H1 (cell line): ENCODE measurements around the gene PPP4R4.
"Not testable (repeated sequence)": the region's sequence is repeated elsewhere in the genome, so short reads cannot be mapped to it uniquely, and the experiment has no call there.

Experiments used
- EZH2 ChIP-seq: fragments of 200-600 bp; sonication (generic); IDR thresholded peaks from 2 replicates; pipeline ENCODE4 v1.7.1; 2012; ENCODE audit warnings: low read depth, mild to moderate bottlenecking, moderate library complexity, low read length, inconsistent platforms; ENCODE audit not compliant: severe bottlenecking
- FOSL1 ChIP-seq: IDR thresholded peaks from 2 replicates; pipeline ENCODE4 v1.6.1; 2011; ENCODE audit warnings: mild to moderate bottlenecking, low read depth, low read length, moderate library complexity; ENCODE audit not compliant: insufficient read depth
- HDAC6 ChIP-seq: IDR thresholded peaks from one replicate; pipeline ENCODE4 v1.7.1; 2012; ENCODE audit warnings: low read depth, mild to moderate bottlenecking, inconsistent platforms, low read length, moderate library complexity
- POLR2AphosphoS5 ChIP-seq: IDR thresholded peaks from 2 replicates; pipeline ENCODE4 v1.6.1; 2011; ENCODE audit warnings: low read depth, low read length
- SP1 ChIP-seq: IDR thresholded peaks from 2 replicates; pipeline ENCODE4 v1.6.1; 2011; ENCODE audit warnings: low read depth, low read length
- TF ChIP-seq, protein P1 (sequence below), 3 experiments: IDR thresholded peaks; 1 replicate in 2 of 3; 2 replicates in 1 of 3; pipeline versions ENCODE4 v1.5.1 to v1.6.1; 2011; ENCODE audit warnings: low read length in 3 of 3, mild to moderate bottlenecking in 3 of 3, inconsistent platforms in 2 of 3, low read depth in 1 of 3, moderate library complexity in 1 of 3; ENCODE audit not compliant: insufficient read depth in 1 of 3; ENCODE audit errors: control extremely low read depth in 1 of 3
- TF ChIP-seq, protein P2 (sequence below): IDR thresholded peaks from 2 replicates; pipeline ENCODE4 v1.6.1; 2011; ENCODE audit warnings: low read length, improper control_type of control experiment

DNA sequence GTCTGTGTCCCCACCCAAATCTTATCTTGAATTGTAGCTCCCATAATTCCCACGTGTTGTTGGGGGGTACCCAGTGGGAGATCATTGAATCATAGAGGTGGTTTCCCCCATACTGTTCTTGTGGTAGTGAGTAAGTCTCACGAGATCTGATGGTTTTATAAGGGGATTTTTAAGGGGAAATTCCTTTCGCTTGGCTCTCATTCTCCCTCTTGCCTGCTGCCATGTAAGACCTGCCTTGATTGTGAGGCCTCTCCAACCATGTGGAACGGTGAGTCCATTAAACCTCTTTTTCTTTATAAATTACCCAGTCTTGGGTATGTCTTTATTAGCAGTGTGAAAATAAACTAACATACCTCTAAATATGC is 122.0 kb downstream of the PPP4R4 start:
- TF ChIP-seq, protein P1, sequence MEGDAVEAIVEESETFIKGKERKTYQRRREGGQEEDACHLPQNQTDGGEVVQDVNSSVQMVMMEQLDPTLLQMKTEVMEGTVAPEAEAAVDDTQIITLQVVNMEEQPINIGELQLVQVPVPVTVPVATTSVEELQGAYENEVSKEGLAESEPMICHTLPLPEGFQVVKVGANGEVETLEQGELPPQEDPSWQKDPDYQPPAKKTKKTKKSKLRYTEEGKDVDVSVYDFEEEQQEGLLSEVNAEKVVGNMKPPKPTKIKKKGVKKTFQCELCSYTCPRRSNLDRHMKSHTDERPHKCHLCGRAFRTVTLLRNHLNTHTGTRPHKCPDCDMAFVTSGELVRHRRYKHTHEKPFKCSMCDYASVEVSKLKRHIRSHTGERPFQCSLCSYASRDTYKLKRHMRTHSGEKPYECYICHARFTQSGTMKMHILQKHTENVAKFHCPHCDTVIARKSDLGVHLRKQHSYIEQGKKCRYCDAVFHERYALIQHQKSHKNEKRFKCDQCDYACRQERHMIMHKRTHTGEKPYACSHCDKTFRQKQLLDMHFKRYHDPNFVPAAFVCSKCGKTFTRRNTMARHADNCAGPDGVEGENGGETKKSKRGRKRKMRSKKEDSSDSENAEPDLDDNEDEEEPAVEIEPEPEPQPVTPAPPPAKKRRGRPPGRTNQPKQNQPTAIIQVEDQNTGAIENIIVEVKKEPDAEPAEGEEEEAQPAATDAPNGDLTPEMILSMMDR (IDR thresholded peaks at IDR 0.05; ENCODE audit: control extremely low read depth in 1 of 3, insufficient read depth in 1 of 3, low read depth in 1 of 3, low read length in 3 of 3): not testable (repeated sequence)
- TF ChIP-seq SP1, POLR2AphosphoS5, EZH2, HDAC6, FOSL1: not testable (repeated sequence)
- TF ChIP-seq, protein P2, sequence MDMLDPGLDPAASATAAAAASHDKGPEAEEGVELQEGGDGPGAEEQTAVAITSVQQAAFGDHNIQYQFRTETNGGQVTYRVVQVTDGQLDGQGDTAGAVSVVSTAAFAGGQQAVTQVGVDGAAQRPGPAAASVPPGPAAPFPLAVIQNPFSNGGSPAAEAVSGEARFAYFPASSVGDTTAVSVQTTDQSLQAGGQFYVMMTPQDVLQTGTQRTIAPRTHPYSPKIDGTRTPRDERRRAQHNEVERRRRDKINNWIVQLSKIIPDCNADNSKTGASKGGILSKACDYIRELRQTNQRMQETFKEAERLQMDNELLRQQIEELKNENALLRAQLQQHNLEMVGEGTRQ: not testable (repeated sequence)
